ENCODE results near the gene BANP.
"Not testable (repeated sequence)": the region's sequence is repeated elsewhere in the genome, so short reads cannot be mapped to it uniquely, and the experiment has no call there.

BANP gene

GRCh38 chr16:87927195-87927562 lies 24.1 kb upstream of the BANP start:
- H3K27ac ChIP-seq (ENCODE audit: insufficient read depth, low read length, poor library complexity, severe bottlenecking) = no peak overlapping the region
- H3K4me3 ChIP-seq (ENCODE audit: insufficient read depth, low read depth, low read length, poor library complexity, severe bottlenecking) = no peak overlapping the region
- H3K9me3 ChIP-seq (ENCODE audit: control insufficient read depth, low read length) = no peaks in the 10 kb centered on the region
- H3K36me3 ChIP-seq (ENCODE audit: control insufficient read depth, insufficient read depth, low read length) = no peaks in the 10 kb centered on the region
- H3K27me3 ChIP-seq (replicated peaks; ENCODE audit: control insufficient read depth, insufficient read depth, low read length, poor library complexity, severe bottlenecking) = no peaks in the 10 kb centered on the region
- DNase-seq = no peak
- H3K4me1 ChIP-seq (ENCODE audit: control insufficient read depth, insufficient read depth, low read length, poor library complexity, severe bottlenecking) = no peaks in the 10 kb centered on the region

DNA sequence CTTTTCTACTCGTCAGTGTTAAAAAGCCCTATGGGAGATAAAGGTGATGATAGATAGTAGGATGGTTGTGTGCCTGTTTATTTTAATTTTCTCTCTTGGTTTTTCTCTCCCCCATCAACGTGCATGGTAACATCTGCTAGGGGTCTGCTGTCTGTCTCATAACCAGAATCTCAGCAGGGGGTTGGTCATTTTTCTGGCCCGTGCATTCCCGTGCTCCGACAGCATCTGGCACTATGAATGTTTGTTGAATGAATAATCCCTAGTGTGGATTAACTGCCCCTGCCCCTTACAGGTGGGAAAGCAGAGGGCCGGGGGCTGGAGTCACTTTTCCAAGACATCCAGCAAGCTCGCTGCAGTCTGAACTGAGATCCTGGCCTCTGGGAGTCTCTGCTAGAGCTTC lies 21.2 kb upstream of the BANP start:
- Histone ChIP-seq H3K9me3 (ENCODE audit: control insufficient read depth, low read length) (no peaks in the 10 kb centered on the region), H3K4me1 (ENCODE audit: control insufficient read depth, insufficient read depth, low read length, poor library complexity, severe bottlenecking) (no peaks in the 10 kb centered on the region), H3K4me3 (ENCODE audit: insufficient read depth, low read depth, low read length, poor library complexity, severe bottlenecking) (no peak overlapping the region), H3K27ac (ENCODE audit: insufficient read depth, low read length, poor library complexity, severe bottlenecking) (no peak overlapping the region), H3K36me3 (ENCODE audit: control insufficient read depth, insufficient read depth, low read length) (no peaks in the 10 kb centered on the region), H3K27me3 (replicated peaks; ENCODE audit: control insufficient read depth, insufficient read depth, low read length, poor library complexity, severe bottlenecking) (no peaks in the 10 kb centered on the region)
- DNase-seq = no peak

GRCh38 chr16:87930456-87930855 lies 20.8 kb upstream of the BANP start:
- Histone ChIP-seq H3K27ac (ENCODE audit: insufficient read depth, low read length, poor library complexity, severe bottlenecking) (no peak overlapping the region), H3K4me3 (ENCODE audit: insufficient read depth, low read depth, low read length, poor library complexity, severe bottlenecking) (no peak overlapping the region), H3K9me3 (ENCODE audit: control insufficient read depth, low read length) (no peaks in the 10 kb centered on the region), H3K27me3 (replicated peaks; ENCODE audit: control insufficient read depth, insufficient read depth, low read length, poor library complexity, severe bottlenecking) (no peaks in the 10 kb centered on the region), H3K36me3 (ENCODE audit: control insufficient read depth, insufficient read depth, low read length) (no peaks in the 10 kb centered on the region), H3K4me1 (ENCODE audit: control insufficient read depth, insufficient read depth, low read length, poor library complexity, severe bottlenecking) (no peaks in the 10 kb centered on the region)
- no peak for DNase-seq

DNA sequence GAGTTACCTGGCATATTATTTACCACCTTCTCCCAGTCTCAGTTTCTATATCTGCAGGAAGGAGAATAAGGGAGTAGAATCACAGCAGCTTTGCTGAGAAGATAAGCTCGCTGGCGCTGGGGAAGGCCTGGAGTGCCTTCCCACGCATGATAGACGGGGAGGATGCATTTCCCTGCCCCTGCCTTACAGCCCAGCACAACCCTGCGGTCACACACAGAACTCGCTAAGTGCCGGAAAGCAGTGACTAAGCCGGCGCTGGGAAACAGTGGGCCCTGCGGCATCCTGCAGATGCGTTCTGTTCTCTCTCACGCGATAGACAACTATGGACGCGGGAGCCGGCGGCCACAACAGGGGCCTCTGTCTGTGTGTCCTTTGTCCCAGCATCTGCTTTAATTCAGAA lies 19.7 kb upstream of the BANP start:
- no peaks in the 10 kb centered on the region for H3K9me3 ChIP-seq (ENCODE audit: control insufficient read depth, low read length)
- no peaks in the 10 kb centered on the region for H3K36me3 ChIP-seq (ENCODE audit: control insufficient read depth, insufficient read depth, low read length)
- DNase-seq = no peak
- H3K4me1 ChIP-seq (ENCODE audit: control insufficient read depth, insufficient read depth, low read length, poor library complexity, severe bottlenecking) = no peaks in the 10 kb centered on the region
- H3K27ac ChIP-seq (ENCODE audit: insufficient read depth, low read length, poor library complexity, severe bottlenecking) = no peak overlapping the region
- no peaks in the 10 kb centered on the region for H3K27me3 ChIP-seq (replicated peaks; ENCODE audit: control insufficient read depth, insufficient read depth, low read length, poor library complexity, severe bottlenecking)
- no peak overlapping the region for H3K4me3 ChIP-seq (ENCODE audit: insufficient read depth, low read depth, low read length, poor library complexity, severe bottlenecking)

DNA sequence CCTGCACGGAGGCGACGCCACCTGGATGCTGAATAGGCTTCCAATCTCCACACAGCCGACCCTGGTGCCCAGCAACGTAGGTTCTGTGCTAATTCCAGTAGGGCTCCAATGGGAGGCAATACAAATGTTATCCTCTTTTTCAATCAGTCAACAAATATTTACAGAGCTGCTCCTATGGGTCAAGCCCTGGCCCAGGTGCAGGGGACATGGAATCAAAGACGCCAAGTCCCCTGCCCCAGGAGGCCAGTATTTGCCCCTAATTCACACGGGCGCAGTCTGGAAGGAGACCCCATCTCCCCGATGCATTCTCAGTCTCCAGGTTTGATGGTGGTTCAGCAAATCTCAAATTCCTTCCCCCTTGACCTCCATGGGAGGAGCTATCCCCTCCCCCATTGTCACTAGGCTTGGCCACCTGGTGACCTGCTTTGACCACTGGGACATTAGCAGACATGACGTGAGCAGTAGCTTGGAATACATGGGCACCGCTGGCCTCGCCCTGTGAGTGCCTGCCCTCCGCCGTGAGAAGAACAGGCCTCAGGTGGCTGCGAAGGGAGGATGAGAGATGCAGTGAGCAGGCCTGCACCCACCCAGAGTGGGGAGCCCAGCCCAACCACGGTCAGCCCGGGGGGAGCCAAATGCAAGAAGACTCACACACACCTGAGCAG lies 18.6 kb upstream of the BANP start:
- H3K4me1 ChIP-seq (ENCODE audit: control insufficient read depth, insufficient read depth, low read length, poor library complexity, severe bottlenecking); H3K4me3 ChIP-seq (ENCODE audit: insufficient read depth, low read depth, low read length, poor library complexity, severe bottlenecking); H3K27ac ChIP-seq (ENCODE audit: insufficient read depth, low read length, poor library complexity, severe bottlenecking); H3K36me3 ChIP-seq (ENCODE audit: control insufficient read depth, insufficient read depth, low read length); H3K27me3 ChIP-seq (replicated peaks; ENCODE audit: control insufficient read depth, insufficient read depth, low read length, poor library complexity, severe bottlenecking); DNase-seq; H3K9me3 ChIP-seq (ENCODE audit: control insufficient read depth, low read length): not testable (repeated sequence)

GRCh38 chr16:87933140-87933495 lies 18.1 kb upstream of the BANP start:
- Histone ChIP-seq H3K36me3 (ENCODE audit: control insufficient read depth, insufficient read depth, low read length) (no peaks in the 10 kb centered on the region), H3K27ac (ENCODE audit: insufficient read depth, low read length, poor library complexity, severe bottlenecking) (no peak overlapping the region), H3K4me3 (ENCODE audit: insufficient read depth, low read depth, low read length, poor library complexity, severe bottlenecking) (no peak overlapping the region), H3K27me3 (replicated peaks; ENCODE audit: control insufficient read depth, insufficient read depth, low read length, poor library complexity, severe bottlenecking) (no peaks in the 10 kb centered on the region), H3K4me1 (ENCODE audit: control insufficient read depth, insufficient read depth, low read length, poor library complexity, severe bottlenecking) (no peaks in the 10 kb centered on the region), H3K9me3 (ENCODE audit: control insufficient read depth, low read length) (no peaks in the 10 kb centered on the region)
- DNase-seq = no peak

- H3K27ac ChIP-seq (ENCODE audit: insufficient read depth, low read length, poor library complexity, severe bottlenecking); DNase-seq: not testable (repeated sequence)
These were observed 16.3 kb upstream of the BANP start for GRCh38 chr16:87934752-87935425.

GRCh38 chr16:87936016-87936374 lies 15.2 kb upstream of the BANP start:
- H3K4me3 ChIP-seq (ENCODE audit: insufficient read depth, low read depth, low read length, poor library complexity, severe bottlenecking); H3K27me3 ChIP-seq (replicated peaks; ENCODE audit: control insufficient read depth, insufficient read depth, low read length, poor library complexity, severe bottlenecking); H3K36me3 ChIP-seq (ENCODE audit: control insufficient read depth, insufficient read depth, low read length); H3K4me1 ChIP-seq (ENCODE audit: control insufficient read depth, insufficient read depth, low read length, poor library complexity, severe bottlenecking); H3K27ac ChIP-seq (ENCODE audit: insufficient read depth, low read length, poor library complexity, severe bottlenecking); DNase-seq; H3K9me3 ChIP-seq (ENCODE audit: control insufficient read depth, low read length): not testable (repeated sequence)

More at GRCh38 chr16:87934752-87935425, 16.3 kb upstream of the BANP start:
- H3K4me1 ChIP-seq (ENCODE audit: control insufficient read depth, insufficient read depth, low read length, poor library complexity, severe bottlenecking); H3K4me3 ChIP-seq (ENCODE audit: insufficient read depth, low read depth, low read length, poor library complexity, severe bottlenecking); H3K36me3 ChIP-seq (ENCODE audit: control insufficient read depth, insufficient read depth, low read length); H3K27me3 ChIP-seq (replicated peaks; ENCODE audit: control insufficient read depth, insufficient read depth, low read length, poor library complexity, severe bottlenecking); H3K9me3 ChIP-seq (ENCODE audit: control insufficient read depth, low read length): not testable (repeated sequence)

- Histone ChIP-seq H3K9me3 (ENCODE audit: control insufficient read depth, low read length) (no peaks in the 10 kb centered on the region), H3K4me1 (ENCODE audit: control insufficient read depth, insufficient read depth, low read length, poor library complexity, severe bottlenecking) (no peaks in the 10 kb centered on the region), H3K4me3 (ENCODE audit: insufficient read depth, low read depth, low read length, poor library complexity, severe bottlenecking) (no peak within 1 kb of the TSS), H3K27me3 (replicated peaks; ENCODE audit: control insufficient read depth, insufficient read depth, low read length, poor library complexity, severe bottlenecking) (no peaks in the 10 kb centered on the region), H3K27ac (ENCODE audit: insufficient read depth, low read length, poor library complexity, severe bottlenecking) (no peak within 1 kb of the TSS), H3K36me3 (ENCODE audit: control insufficient read depth, insufficient read depth, low read length) (no peaks in the 10 kb centered on the region)
- no peak for DNase-seq
These were observed 14.6 kb upstream of the BANP start, which contains the start of gene CA5A for GRCh38 chr16:87936375-87937230. CA5A (minus strand) TSS chr16:87936529; CDS start chr16:87936450, 79 bp downstream.

- not testable (repeated sequence) for H3K4me3 ChIP-seq (ENCODE audit: insufficient read depth, low read depth, low read length, poor library complexity, severe bottlenecking); H3K9me3 ChIP-seq (ENCODE audit: control insufficient read depth, low read length); DNase-seq; H3K36me3 ChIP-seq (ENCODE audit: control insufficient read depth, insufficient read depth, low read length); H3K4me1 ChIP-seq (ENCODE audit: control insufficient read depth, insufficient read depth, low read length, poor library complexity, severe bottlenecking); H3K27ac ChIP-seq (ENCODE audit: insufficient read depth, low read length, poor library complexity, severe bottlenecking); H3K27me3 ChIP-seq (replicated peaks; ENCODE audit: control insufficient read depth, insufficient read depth, low read length, poor library complexity, severe bottlenecking)
These were observed 14.0 kb upstream of the BANP start for GRCh38 chr16:87937231-87937542.

Data from effector memory CD4-positive, alpha-beta T cell (primary cell).